A673 (cell line): ENCODE measurements around the gene KIAA0232.

Experiments used
- EZH2 ChIP-seq: fragments of 200-600 bp; sonication (generic); IDR thresholded peaks from 2 replicates; pipeline ENCODE4 v1.6.1; 2017; ENCODE audit warnings: borderline replicate concordance, low read depth, mild to moderate bottlenecking, mixed read lengths, antibody characterized with exemption, low read length; ENCODE audit not compliant: poor library complexity, severe bottlenecking
- TF ChIP-seq, protein P1 (sequence below): fragments of 300-800, 200-600 bp; sonication (generic); conservative IDR thresholded peaks from 2 replicates; pipeline ENCODE4 v1.5.1; 2017; ENCODE audit warnings: low read depth, mild to moderate bottlenecking, antibody characterized with exemption, low read length, moderate library complexity, mixed read lengths

DNA sequence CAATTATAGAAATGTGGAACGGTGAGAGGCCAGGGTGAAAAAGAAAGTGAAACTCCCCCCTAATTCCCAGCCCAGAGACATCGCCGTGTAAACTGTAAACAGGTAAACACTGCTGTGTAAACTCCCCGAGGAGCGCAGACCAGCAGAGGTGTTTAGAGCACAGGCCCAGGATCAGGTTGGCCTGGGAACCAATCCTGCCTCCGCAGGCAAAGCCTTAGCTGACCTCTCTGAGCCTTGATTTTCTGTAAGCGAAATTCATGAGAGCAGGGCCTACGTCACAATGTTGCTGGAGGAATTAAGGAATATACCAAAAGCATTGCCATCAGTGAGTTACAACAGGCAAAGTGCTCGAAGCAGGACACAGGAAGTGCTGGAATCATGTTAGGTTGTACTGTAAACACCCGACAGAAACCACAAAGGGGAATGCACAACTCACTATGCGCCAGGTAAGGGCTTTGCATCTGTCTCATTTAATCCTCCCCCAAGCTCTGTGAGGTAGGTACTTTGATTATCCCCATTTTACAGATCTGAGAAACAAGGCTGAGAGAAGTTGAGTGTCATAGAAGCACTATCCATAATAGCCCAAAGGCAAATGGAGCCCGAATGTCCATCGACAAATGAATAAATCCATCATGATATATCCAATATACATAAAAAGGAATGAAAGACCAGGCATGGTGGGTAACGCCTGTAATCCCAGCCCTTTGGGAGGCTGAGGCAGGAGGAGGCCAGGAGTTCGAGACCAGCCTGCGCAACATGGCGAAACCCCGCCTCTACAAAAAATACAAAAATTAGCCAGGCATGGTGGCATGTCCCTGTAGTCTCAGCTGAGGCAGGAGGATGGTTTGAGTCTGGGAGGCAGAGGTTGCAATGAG is 30.7 kb upstream of the KIAA0232 start:
- TF ChIP-seq, protein P1, sequence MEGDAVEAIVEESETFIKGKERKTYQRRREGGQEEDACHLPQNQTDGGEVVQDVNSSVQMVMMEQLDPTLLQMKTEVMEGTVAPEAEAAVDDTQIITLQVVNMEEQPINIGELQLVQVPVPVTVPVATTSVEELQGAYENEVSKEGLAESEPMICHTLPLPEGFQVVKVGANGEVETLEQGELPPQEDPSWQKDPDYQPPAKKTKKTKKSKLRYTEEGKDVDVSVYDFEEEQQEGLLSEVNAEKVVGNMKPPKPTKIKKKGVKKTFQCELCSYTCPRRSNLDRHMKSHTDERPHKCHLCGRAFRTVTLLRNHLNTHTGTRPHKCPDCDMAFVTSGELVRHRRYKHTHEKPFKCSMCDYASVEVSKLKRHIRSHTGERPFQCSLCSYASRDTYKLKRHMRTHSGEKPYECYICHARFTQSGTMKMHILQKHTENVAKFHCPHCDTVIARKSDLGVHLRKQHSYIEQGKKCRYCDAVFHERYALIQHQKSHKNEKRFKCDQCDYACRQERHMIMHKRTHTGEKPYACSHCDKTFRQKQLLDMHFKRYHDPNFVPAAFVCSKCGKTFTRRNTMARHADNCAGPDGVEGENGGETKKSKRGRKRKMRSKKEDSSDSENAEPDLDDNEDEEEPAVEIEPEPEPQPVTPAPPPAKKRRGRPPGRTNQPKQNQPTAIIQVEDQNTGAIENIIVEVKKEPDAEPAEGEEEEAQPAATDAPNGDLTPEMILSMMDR: no peak
- TF ChIP-seq EZH2: no peak
